Measurements from ENCODE around the gene DDX49.

DDX49 gene

GRCh38 chr19:18972851-18973250 lies 53.3 kb downstream of the DDX49 start:
- no peak for DNase-seq (ENCODE audit: low read depth in 2 of 2)

GRCh38 chr19:18975011-18975410 lies 55.5 kb downstream of the DDX49 start:
- no peak for DNase-seq (ENCODE audit: low read depth in 2 of 2)

DNA sequence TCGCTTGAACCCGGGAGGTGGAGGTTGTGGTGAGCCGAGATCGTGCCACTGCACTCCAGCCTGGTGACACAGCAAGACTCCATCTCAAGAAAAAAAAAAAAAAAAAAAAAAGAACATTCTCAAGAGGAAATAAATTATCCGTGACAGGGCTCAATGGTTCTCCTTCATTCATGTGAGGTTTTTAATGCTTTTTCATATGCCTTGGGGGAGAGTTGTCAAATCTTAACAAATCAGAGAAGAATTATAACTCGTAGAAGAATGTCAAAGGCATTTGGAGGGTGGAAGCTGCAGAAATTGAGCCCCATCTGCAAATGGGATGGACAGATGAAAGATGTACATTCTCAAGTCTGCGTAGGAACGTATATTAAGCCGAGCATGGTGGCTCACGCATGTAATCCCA lies 56.4 kb downstream of the DDX49 start:
- DNase-seq (ENCODE audit: low read depth in 2 of 2): no peak
